HS-5 (cell line): Measurements from ENCODE around the gene ITGAX.
"Not testable (repeated sequence)": the region's sequence is repeated elsewhere in the genome, so short reads cannot be mapped to it uniquely, and the experiment has no call there.

Source experiments
- DNase-seq: peaks from one replicate; pipeline ENCODE4 v3.0.0-alpha.2; 2012; ENCODE audit warnings: low read depth

The ITGAX gene

DNA sequence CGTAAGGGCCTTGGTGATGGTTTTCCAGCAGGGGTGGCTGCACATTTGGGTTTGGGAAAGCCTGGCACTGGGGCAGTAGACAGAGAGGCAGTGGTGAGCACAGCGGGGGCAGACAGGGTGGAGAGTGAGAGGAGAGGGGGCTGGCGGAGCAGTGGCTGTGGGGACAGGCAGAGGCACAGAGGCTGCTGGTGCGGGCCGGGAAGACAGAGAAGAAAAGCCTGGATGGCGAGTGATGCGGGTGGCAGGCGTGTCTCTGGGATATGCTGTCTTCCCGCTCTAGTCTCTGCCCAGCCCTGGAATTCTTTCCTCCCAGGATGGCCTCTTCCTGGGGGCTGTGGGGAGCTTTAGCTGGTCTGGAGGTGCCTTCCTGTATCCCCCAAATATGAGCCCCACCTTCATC is 55.1 kb downstream of the ITGAX start:
- DNase-seq = no peak

DNA sequence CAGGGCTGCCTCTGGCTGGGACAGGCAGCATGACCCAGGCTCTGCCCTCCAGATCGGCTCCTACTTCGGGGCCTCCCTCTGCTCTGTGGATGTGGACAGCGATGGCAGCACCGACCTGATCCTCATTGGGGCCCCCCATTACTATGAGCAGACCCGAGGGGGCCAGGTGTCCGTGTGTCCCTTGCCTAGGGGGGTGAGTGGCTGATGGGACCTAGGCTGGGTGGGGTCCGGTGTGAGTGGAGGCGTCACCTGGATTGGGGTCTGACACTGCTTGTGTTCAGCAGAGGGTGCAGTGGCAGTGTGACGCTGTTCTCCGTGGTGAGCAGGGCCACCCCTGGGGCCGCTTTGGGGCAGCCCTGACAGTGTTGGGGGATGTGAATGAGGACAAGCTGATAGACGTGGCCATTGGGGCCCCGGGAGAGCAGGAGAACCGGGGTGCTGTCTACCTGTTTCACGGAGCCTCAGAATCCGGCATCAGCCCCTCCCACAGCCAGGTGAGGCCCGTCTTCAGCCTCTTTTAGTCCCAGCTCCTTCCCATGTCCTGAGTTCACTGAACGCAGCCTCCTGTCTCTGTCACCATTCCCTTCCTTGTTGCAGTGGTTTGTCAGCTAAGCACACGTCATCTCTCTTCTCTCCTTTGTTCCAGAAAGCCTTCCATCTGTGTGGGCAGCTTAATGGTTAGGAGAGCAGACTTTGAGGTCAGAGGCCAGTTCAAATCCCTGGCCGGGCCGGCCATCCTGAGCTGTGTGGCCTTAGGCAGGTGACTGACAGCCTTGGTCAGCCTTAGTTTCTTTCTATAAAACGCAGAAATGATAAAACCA is 56.3 kb downstream of the ITGAX start:
- DNase-seq = no peak

DNA sequence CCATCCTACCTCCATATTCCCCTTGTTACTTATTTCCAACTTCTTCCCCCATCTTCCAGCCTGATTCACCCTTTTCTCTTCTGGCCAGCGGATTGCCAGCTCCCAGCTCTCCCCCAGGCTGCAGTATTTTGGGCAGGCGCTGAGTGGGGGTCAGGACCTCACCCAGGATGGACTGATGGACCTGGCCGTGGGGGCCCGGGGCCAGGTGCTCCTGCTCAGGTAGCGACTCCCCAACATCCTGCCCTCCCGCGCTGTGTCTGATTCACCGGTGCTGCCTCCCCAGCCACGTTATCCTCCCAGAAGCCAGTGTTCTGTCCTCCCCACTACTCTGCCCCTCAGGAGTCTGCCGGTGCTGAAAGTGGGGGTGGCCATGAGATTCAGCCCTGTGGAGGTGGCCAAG is 57.8 kb downstream of the ITGAX start:
- DNase-seq = no peak

DNA sequence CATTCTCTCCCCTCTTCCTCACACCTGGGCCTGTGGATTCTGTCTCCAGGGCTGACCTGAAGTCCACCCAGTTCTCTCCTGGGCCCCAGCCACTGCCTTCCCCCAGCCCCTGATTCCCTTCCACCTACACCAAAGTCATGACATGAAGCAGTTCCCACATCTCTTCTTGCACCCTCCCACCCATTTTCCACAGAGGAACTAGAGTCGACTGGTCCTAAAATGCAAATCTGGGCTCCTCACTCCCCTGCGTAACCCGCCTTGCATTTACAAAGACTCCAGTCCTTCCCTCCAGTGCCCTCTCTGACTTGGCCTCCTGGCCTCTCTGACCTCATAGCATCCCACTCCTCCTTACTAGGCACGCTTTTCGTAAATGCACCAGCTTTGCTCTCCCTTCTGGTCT is 58.4 kb downstream of the ITGAX start:
- no peak for DNase-seq

DNA sequence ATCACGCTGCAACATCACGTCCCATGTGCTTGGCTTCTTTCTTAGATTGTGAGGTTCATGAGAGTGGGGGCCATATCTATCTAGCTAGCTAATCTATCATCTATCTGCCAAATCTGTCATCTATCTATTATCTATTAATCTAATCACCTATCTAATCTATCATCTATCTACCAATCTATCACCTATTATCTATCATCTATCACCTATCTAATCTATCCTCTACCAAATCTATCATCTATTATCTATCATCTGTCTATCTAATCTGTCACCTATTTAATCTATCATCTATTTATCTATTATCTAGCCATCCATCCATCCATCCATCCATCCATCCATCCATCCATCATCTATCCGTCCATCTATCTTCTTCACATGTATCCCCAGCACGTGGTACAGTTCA is 59.0 kb downstream of the ITGAX start:
- DNase-seq = no peak

DNA sequence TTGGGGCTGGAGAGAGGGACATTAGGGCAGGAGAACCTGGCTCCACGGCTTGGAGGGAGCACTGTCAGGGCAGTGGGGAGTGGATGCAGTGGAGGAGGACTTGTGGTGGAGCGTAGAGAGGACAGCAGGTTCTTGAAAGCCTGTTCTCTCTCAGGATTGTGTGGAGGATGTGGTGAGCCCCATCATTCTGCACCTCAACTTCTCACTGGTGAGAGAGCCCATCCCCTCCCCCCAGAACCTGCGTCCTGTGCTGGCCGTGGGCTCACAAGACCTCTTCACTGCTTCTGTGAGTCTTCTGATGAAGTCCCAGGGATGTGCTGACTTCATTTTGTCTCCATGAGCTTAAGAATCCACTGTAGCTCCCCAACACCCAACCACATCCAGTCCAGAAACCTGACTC is 59.7 kb downstream of the ITGAX start:
- no peak for DNase-seq

DNA sequence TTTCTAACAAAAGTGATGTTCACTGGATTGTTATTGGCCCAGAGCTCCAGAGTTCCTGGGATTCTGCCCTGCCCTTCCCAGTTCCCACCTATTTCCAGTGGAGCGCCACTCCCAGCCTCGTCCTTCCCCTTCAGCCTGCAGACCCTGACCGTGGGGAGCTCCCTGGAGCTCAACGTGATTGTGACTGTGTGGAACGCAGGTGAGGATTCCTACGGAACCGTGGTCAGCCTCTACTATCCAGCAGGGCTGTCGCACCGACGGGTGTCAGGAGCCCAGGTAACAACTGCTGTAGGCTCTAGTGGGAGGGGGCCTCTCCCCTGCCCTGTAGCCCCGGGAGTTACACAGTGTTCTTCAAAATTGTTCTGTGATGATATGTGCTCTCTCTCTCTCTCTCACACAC is 61.4 kb downstream of the ITGAX start:
- DNase-seq = no peak

DNA sequence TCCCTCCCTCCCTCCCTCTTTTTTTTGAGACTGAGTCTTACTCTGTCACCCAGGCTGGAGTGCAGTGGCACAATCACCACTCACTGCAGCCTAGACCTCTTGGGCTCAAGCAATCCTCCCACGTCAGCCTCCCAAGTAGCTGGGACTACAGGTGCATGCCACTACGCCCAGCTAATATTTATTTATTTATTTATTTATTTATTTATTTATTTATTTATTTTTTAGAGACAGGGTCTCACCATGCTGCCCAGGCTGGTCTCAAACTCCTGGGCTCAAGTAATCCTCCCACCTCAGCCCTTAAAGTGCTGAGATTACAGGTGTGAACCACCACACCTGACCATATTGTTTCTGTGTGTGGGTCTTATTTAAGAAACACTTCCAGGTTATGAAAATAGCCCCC is 62.1 kb downstream of the ITGAX start:
- not testable (repeated sequence) for DNase-seq

DNA sequence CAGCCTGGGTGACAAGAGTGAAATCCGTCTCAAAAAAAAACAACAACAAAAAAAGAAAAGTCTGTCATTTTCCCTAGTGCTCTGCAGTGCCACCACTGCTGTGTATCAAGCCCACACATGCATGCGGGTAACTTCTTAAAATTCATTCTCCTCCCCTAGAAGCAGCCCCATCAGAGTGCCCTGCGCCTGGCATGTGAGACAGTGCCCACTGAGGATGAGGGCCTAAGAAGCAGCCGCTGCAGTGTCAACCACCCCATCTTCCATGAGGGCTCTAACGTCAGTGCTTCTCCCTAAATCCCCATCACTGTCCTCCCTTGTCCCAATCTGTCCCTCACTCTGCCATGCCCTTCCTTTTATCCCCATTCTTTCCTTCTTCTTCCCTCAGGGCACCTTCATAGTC is 62.9 kb downstream of the ITGAX start:
- no peak for DNase-seq

DNA sequence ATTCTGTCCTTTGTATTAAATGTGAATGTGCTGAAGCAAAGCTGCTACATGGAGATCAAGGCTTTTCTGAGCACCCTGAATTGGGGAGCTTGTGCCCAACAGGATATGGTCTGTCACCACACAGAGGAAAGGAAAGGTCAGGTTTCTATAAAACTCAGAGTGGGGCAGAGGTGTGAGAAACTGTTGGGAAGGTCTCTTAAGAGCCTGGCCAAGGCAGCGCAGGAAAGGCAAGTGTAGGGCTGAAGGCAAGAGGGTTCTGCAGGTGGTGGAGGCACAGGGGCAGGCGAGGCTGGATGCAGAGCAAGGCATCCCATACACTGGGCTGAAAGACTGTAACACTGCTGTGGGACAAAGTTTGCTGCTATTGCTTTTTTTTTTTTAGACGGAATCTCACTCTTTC is 65.1 kb downstream of the ITGAX start:
- no peak for DNase-seq

DNA sequence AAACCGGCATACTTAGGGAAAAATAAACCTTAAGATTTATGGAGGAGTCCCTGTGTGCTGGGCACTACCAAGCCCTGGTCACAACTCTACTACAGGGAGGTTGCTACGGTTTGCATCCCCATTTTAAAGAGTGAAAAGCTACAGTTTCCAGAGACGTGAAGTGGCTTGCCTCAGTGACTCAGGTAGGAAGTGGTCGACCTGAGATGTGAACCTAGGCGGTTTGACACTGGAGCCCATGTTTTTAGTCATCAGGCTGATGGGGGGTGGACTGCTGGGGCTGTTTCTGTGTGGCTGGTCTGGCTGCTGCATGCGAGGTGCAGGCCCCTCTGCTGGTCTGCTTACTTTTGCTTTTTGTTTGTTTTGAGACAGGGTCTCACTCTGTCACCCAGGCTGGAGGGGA is 66.6 kb downstream of the ITGAX start:
- no peak for DNase-seq

DNA sequence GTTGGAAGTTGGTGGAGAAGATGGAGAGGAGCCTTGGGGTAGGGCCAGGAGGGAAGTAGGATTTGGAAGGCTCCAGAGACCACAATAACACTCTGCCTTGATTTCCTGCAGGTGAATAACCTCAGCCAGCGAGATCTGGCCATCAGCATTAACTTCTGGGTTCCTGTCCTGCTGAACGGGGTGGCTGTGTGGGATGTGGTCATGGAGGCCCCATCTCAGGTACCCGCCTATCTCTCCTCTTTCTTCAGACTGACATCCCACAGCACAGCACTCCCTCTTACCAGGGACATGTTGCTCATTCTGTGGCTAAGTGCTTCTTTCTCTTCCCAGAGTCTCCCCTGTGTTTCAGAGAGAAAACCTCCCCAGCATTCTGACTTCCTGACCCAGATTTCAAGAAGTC is 68.3 kb downstream of the ITGAX start:
- no peak for DNase-seq

DNA sequence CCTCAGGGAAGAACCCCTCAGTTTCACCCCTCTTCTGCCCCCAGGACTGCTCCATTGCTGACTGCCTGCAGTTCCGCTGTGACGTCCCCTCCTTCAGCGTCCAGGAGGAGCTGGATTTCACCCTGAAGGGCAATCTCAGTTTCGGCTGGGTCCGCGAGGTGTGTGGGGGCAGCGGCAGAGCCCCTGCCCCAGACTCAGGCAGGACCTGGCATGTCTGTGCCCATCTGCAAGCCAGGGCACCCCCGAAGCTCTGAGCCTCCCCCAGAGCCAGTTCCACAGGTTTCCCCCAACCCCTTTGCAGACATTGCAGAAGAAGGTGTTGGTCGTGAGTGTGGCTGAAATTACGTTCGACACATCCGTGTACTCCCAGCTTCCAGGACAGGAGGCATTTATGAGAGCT is 68.8 kb downstream of the ITGAX start:
- no peak for DNase-seq

DNA sequence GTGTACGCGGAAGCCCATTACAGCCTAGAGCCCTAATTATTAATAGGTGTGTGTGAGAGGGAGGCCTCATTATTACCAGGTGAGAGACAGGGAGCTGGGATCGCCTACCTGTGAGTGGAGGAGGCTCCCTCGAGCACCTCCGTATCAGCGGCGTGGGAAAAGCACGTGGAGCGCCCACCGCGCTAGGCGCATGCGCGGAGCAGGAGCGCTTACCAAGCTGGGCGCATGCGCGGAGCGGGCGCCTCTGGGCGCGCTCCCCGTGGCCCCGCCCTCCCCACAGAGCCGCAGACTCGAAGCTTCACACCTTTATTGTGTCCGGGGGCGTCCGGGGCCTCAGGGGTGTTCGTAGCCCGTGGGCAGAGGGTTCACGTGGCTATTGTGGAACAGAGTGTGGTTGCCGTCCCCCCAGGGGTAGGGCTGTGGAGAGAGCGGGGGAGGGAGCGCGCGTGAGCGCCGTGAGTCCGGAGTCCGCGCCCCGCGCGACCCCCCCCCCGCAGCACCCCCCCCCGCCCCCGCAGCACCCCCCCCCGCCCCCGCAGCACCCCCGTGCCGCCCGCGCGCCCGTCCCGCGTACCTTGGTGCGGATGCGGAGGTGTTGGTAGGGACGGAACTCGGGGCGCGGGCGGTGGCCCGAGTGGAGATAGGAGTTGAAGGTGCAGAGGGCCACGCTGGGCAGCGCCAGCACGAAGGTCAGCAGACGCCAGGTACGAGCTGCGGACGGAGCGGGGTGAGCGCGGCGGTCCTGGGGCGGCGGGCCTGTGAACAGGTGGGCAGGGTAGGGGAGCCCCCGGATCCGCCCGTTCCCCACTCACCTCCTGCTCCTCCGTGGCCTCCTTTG is 72.7 kb downstream of the ITGAX start:
- DNase-seq = no peak

DNA sequence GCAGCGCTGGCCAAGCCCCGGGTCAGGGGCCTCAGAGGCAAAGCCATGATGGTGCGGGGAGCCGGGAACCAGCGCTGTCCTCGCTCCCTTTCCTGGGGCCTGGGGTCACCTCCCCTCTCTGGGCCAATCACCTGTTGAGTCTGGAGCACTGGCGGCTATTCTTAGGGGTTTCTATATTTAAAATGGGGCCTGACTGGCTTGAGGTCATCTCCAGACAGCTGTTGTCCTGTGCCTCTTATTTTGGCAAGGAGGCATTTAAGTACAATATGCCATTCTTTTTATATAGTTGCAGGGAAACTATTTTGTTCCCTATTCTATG is 73.3 kb downstream of the ITGAX start, which contains the start of gene COX6A2:
TSS of gene COX6A2 (minus strand) at position 82 of the 319 bp plus-strand sequence. CDS start at position 47, 35 bp downstream.
- DNase-seq = no peak

DNA sequence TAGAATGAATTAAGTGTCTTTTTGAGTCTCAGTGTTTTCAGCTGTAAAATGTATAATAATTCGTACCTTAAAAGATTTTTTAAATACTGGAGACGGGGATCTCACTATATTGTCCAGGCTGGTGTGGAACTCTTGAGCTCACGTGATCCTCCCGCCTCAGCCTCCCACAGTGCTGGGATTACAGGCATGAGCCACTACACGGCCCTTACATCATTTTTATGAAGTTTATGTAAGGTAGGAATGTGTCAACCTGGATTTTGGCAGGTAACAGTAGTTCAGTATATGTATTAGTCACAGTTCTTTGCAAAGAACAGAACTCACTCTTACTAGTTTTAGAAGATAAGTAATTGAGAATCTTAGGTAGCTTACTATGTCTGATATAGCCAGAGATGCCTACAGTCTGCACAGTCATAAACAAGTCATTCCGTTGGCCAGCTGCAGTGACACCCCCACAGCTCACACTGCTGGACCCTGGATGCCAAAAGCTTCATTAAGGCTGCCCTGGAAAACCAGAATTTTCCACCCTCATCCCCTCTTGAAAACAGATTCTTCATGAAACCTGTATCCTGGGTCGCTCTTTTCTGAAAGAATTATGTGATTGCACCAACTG is 73.8 kb downstream of the ITGAX start:
- DNase-seq = no peak

DNA sequence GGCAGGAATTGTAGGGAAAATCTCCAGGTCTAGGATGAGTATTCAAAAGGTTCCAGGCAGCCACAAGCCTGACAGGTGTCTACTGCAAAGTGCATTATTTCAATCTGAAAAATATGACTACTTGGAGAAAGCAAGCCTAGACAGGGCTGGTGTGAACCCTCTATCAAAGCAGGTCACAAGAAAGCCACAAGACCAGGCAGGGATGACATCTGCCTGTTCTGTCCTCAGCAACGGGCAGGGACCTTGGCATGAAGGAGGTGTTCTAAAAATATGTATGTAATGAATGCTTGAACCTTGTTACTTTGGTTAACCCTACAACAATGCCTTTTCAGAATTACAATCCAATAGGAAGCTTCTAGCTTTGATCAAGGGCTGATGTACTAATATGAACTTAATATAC is 74.3 kb downstream of the ITGAX start:
- DNase-seq = no peak

DNA sequence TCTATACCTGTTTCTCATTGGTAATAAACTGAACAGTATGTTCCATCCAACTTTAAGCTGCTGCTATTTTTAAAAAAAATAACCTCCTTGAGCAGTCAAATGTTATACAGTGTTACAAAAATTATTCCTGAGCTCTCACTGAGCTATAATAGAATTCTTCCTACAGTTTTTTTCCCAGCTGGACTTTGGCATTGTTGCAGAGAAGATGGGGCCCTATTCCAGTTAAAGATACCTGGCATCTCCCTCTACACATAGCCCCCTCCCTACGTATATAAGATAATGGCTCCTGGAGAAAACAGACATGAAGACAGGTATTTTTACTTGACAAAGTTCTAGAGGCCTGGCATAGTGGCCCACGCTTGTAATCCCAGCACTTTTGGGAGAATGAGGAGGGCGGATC is 74.8 kb downstream of the ITGAX start:
- DNase-seq = no peak

DNA sequence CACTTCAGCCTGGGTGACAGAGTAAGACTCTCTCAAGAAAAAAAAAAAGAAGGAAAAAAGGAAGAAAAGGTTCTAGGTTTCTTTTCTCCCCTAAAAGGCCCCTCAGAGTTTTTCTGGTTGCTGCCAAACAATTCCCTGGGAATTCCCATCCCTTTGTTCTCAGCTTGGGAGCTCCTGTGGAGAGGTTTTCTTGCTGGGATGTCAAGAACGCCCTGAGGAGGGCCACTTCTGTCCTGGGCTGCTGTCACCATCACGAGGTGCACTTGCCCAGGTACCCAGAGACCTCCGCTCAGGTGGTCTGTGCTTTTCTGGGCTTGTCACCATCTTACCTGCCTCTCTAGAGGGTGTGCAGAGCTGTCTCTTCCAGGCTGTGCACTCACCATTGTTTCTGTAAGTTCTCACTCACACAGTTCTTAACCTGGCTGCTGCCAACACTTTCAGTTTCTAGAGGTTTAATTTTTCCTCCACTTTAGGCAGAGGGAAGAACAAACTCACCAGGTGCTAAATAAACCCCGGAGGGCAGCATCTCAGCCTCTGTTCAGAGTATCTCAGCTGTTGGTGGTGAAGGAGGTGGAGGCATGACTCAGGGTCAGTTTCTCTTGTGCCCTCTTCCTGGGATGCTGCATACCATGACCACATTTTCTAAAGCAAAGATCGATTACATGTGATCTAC is 75.5 kb downstream of the ITGAX start:
- no peak for DNase-seq
